ENCODE results near the gene MYB.
"Not testable (repeated sequence)": the region's sequence is repeated elsewhere in the genome, so short reads cannot be mapped to it uniquely, and the experiment has no call there.

MYB gene

GRCh38 chr6:135222623-135223022 is 41.5 kb downstream of the MYB start:
- no peak for DNase-seq (ENCODE audit: low spot score)

GRCh38 chr6:135224037-135224647 is 43.0 kb downstream of the MYB start:
- DNase-seq (ENCODE audit: low spot score) = no peak

- DNase-seq (ENCODE audit: low spot score) = no peak
These were observed 44.8 kb downstream of the MYB start for GRCh38 chr6:135225911-135226310.

GRCh38 chr6:135226537-135226936 is 45.4 kb downstream of the MYB start:
- no peak for DNase-seq (ENCODE audit: low spot score)

GRCh38 chr6:135227349-135227748 is 46.2 kb downstream of the MYB start:
- DNase-seq (ENCODE audit: low spot score) = no peak

- no peak for DNase-seq (ENCODE audit: low spot score)
These were observed 46.6 kb downstream of the MYB start for GRCh38 chr6:135227758-135228157.

GRCh38 chr6:135228486-135228885 is 47.4 kb downstream of the MYB start:
- DNase-seq (ENCODE audit: low spot score) = no peak

- DNase-seq (ENCODE audit: low spot score) = no peak
These were observed 48.9 kb downstream of the MYB start for GRCh38 chr6:135229996-135230395.

GRCh38 chr6:135230711-135231468 is 49.8 kb downstream of the MYB start:
- no peak for DNase-seq (ENCODE audit: low spot score)

GRCh38 chr6:135231469-135231844 is 50.3 kb downstream of the MYB start:
- no peak for DNase-seq (ENCODE audit: low spot score)

- no peak for DNase-seq (ENCODE audit: low spot score)
These were observed 52.8 kb downstream of the MYB start for GRCh38 chr6:135233686-135234491.

GRCh38 chr6:135234492-135234780 is 53.3 kb downstream of the MYB start:
- DNase-seq (ENCODE audit: low spot score) = no peak

- DNase-seq (ENCODE audit: low spot score) = no peak
These were observed 54.6 kb downstream of the MYB start for GRCh38 chr6:135235716-135236115.

- DNase-seq (ENCODE audit: low spot score) = no peak
These were observed 55.2 kb downstream of the MYB start for GRCh38 chr6:135236319-135236718.

- no peak for DNase-seq (ENCODE audit: low spot score)
These were observed 55.6 kb downstream of the MYB start for GRCh38 chr6:135236732-135237131.

GRCh38 chr6:135240711-135241110 is 59.6 kb downstream of the MYB start:
- DNase-seq (ENCODE audit: low spot score) = no peak

- DNase-seq (ENCODE audit: low spot score) = no peak
These were observed 63.0 kb downstream of the MYB start for GRCh38 chr6:135243871-135244796.

- DNase-seq (ENCODE audit: low spot score) = no peak
These were observed 63.7 kb downstream of the MYB start for GRCh38 chr6:135244805-135245204.

GRCh38 chr6:135246412-135247012 is 65.4 kb downstream of the MYB start:
- not testable (repeated sequence) for DNase-seq (ENCODE audit: low spot score)

GRCh38 chr6:135250234-135250633 is 69.1 kb downstream of the MYB start:
- DNase-seq (ENCODE audit: low spot score) = no peak

- no peak for DNase-seq (ENCODE audit: low spot score)
These were observed 69.8 kb downstream of the MYB start for GRCh38 chr6:135250751-135251497.
